LNCaP clone FGC (cell line): Measurements from ENCODE around the gene NTN1.

ENCODE experiments used
- DNase-seq: peaks from one replicate; pipeline ENCODE4 v3.0.0-alpha.2; 2011; ENCODE audit warnings: low read depth
- H3K4me3 ChIP-seq: 2 replicates; pipeline ENCODE4 v1.5.1; 2011; ENCODE audit warnings: mild to moderate bottlenecking, low read depth, low read length, control low read depth
- TF ChIP-seq, protein P1 (sequence below): IDR thresholded peaks from 2 replicates; pipeline ENCODE4 v1.5.1; 2012; ENCODE audit warnings: mild to moderate bottlenecking; ENCODE audit not compliant: control insufficient read depth, insufficient read depth; ENCODE audit errors: extremely low read depth

The NTN1 gene

GRCh38 chr17:9213303-9213640, 192.0 kb downstream of the NTN1 start:
- TF ChIP-seq, protein P1, sequence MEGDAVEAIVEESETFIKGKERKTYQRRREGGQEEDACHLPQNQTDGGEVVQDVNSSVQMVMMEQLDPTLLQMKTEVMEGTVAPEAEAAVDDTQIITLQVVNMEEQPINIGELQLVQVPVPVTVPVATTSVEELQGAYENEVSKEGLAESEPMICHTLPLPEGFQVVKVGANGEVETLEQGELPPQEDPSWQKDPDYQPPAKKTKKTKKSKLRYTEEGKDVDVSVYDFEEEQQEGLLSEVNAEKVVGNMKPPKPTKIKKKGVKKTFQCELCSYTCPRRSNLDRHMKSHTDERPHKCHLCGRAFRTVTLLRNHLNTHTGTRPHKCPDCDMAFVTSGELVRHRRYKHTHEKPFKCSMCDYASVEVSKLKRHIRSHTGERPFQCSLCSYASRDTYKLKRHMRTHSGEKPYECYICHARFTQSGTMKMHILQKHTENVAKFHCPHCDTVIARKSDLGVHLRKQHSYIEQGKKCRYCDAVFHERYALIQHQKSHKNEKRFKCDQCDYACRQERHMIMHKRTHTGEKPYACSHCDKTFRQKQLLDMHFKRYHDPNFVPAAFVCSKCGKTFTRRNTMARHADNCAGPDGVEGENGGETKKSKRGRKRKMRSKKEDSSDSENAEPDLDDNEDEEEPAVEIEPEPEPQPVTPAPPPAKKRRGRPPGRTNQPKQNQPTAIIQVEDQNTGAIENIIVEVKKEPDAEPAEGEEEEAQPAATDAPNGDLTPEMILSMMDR, result no peak
- H3K4me3 ChIP-seq, result no peak overlapping the region
- DNase-seq, result no peak

- H3K4me3 ChIP-seq, result no peak overlapping the region
- DNase-seq, result no peak
- TF ChIP-seq, protein P1, result no peak
These were observed 194.2 kb downstream of the NTN1 start for GRCh38 chr17:9215465-9215864.

- no peak overlapping the region for H3K4me3 ChIP-seq
- peak; percentile 33 for DNase-seq
These were observed 196.1 kb downstream of the NTN1 start for GRCh38 chr17:9217151-9218056.

DNA sequence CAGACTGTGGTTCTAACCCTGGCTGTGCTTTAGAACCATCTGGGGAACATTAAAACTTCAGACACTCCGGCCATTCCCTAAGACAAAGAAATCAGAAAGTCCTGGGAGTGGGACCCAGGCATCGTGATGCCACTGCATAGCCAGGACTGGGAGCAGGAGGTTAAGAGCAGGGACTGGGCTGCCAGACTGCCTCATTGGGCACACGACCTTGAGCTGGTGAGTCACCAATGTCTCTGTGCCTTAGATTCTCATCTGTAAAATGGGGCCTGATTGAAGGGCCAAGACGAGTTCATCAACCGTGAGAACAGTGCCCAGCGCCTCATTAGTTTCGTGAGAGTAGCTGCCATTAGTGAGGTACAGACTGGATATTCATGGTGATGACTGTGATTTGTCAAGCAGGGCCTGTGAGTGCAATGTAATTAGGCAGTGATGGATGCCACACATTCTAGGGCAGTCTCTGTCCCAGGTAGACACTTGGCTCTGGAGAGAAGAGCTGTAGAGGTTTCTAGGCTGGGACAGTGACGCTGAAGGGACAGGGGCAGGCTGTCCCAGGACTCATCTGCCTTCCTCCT, 196.8 kb downstream of the NTN1 start:
- no peak overlapping the region for H3K4me3 ChIP-seq
- DNase-seq, result no peak
- TF ChIP-seq, protein P1, result no peak

More at GRCh38 chr17:9217151-9218056, 196.1 kb downstream of the NTN1 start:
- TF ChIP-seq, protein P1, result no peak

DNA sequence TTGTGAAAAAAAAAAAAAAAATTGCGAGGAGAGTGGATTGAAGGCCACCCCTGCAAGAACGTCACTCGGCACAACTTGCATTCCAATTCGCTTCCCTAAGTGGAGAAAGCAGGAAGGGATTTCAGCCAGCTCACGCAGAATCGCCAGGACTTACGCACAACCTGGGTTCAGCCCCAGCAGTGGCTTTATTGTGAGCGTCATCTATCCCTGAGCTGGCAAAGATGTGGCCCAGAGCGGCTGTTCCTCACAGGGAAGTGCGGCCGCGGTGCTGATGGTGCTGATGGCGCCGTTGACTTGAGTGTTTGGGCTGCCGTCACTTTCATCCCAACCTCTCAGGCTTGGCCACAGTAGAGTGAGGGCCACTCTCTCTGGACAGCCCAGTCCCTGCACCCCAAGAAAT, 197.6 kb downstream of the NTN1 start:
- TF ChIP-seq, protein P1, result no peak
- H3K4me3 ChIP-seq, result no peak overlapping the region
- DNase-seq, result no peak

- H3K4me3 ChIP-seq, result no peak overlapping the region
- no peak for DNase-seq
- TF ChIP-seq, protein P1, result no peak
These were observed 198.5 kb downstream of the NTN1 start for GRCh38 chr17:9219631-9220397.
